GM12873 (cell line): ENCODE data around the gene MYBPC2.

ENCODE experiments used
- TF ChIP-seq, protein P1 (sequence below): IDR thresholded peaks from 2 replicates; pipeline ENCODE4 v1.5.1; 2012; ENCODE audit warnings: low read depth, mild to moderate bottlenecking, moderate library complexity, low read length, control low read depth; ENCODE audit not compliant: insufficient read depth; ENCODE audit errors: missing control alignments

MYBPC2 gene

DNA sequence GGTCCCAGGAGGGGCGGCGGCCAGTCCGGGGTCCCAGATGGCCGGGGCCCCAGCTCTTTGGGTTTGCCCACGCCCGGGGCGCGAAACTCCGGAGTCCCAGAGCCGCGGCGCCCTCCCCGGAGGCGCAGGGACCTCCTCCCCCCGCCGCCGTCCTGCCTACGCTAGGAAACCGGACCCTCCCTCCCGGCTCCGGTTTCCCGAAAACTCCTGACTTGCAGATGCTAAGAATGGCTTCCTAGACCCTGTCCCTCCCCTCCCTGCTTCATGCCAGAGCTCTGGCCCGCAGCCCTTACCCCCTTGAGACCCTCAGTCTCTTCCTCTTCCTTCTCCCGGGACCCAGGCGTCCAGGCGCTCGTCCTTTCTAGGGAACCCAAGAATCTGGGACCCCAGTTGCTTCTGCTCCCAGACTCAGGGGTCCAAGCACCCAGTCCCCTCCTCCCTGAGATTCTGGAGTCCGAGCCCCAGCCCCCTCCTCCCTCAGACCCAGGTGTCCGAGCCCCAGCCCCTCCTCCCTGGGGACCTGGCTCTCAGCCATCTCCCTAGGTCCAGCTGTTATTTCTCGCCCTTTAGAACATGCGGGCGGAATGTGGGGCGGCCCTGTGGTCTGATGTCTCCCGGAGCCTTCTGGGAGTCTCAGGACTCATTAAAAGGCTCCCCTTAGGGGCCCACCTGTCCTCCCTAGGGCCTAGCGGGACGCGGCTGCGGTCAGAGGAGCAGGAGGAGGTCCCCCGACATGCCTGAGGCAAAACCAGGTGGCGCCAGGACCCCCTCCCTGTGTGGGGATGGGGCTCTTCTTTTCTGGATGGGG lies at the start of gene MYBPC2:
TSS of gene MYBPC2 (plus strand) at position 672 of the 808 bp plus-strand sequence. CDS start at position 734, 62 bp downstream.
- TF ChIP-seq, protein P1, sequence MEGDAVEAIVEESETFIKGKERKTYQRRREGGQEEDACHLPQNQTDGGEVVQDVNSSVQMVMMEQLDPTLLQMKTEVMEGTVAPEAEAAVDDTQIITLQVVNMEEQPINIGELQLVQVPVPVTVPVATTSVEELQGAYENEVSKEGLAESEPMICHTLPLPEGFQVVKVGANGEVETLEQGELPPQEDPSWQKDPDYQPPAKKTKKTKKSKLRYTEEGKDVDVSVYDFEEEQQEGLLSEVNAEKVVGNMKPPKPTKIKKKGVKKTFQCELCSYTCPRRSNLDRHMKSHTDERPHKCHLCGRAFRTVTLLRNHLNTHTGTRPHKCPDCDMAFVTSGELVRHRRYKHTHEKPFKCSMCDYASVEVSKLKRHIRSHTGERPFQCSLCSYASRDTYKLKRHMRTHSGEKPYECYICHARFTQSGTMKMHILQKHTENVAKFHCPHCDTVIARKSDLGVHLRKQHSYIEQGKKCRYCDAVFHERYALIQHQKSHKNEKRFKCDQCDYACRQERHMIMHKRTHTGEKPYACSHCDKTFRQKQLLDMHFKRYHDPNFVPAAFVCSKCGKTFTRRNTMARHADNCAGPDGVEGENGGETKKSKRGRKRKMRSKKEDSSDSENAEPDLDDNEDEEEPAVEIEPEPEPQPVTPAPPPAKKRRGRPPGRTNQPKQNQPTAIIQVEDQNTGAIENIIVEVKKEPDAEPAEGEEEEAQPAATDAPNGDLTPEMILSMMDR = no peak

GRCh38 chr19:50383001-50383851 lies 49.5 kb upstream of the MYBPC2 start:
- TF ChIP-seq, protein P1 = no peak

DNA sequence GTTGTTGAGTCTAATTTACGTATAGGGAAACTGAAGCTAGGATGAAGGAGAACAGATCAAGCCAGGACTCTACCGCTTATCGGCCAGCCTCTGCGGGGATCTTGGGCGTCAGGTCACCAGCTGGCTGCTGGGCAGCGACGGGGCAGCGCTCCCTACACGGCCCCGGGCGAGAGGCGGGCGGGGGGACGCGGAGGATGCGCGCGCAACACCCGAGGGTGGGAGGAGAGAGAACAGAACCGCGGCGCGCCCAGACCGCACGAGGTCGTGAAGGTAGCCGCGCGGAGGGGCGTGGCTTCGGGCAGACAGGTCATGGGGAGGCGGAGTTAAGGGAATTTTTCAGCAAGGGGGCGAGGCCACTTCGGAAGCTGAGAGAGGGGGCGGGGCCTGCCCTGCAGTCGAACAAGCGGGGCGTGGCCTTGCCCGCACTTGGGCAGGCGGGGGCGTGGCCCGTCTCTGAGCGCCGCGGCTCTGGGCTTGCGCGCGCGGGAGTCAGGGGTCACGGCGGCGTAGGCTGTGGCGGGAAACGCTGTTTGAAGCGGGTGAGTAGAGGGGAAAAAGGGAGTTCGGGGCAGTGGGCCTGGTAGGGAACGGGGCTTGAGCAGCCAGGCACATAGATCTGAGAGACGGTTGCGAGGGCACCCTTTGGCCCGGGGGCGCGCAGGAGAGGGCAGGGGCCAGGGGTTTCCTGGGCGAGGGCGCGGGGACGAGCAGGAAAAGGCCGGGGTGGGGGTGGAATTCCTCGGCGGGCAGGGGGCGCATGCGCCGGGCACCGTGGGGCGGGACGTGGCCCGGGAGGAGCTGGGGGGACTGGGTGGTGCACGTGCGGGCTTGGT lies 48.6 kb upstream of the MYBPC2 start, which contains the start of gene POLD1:
TSS of gene POLD1 (plus strand) at position 496 of the 833 bp plus-strand sequence. CDS start 14,505 bp downstream, outside the sequence.
- TF ChIP-seq, protein P1 = no peak

- TF ChIP-seq, protein P1 = no peak
Observed at GRCh38 chr19:50384685-50385535, 47.8 kb upstream of the MYBPC2 start.

DNA sequence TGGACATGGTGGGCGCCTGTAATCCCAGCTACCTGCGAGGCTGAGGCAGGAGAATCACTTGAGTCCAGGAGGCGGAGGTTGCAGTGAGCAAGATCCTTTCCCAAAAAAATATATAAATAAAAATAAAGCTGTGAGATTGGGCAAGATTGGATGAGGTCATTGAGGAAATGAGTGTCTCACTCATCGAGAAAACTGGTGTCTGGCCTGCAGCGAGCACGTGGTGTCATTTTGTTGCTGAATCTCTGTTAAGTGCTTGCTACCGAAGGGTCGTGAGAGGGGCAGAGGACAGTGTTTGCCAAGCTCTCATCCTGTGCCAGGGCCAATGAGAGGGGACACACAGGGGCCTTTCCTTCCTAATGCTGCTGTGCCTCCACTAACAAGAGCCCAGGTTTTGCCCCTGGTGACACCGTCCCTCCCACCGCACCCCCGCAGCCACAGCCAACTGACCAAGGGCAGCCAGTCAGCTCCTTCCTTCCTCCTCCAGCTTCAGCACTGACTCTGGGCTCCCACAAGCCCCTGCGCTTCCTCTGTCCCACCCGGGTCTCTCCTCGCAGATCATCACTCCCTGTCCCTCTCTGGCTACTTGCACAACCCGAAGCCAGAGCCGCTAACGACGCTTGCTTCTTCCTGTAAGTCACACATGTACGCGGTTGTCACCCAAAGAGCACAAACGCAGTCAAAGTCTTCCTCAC lies 45.4 kb upstream of the MYBPC2 start:
- TF ChIP-seq, protein P1 = no peak

DNA sequence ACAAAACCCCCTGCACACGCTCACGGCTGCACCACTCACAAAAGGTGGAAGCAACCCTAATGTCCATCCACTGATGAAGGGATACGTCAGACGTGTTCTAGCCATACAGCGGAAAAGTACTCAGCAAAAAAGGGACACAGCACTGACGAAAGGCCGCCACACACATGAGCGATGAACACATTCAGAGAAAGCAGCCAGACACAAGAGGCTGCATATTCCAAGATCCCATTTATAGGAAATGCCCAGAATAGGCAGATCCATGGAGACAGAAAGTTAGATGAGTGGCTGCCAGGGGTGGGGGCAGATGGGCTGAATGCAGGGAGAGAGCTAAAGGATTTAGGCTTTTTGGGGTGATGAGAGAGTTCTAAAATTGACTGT lies 44.8 kb upstream of the MYBPC2 start:
- TF ChIP-seq, protein P1 = no peak
